Upper lobe of left lung (tissue), 6 donors: ENCODE measurements around the gene COBLL1. TPM values are rescaled to one million over a fixed set of nuclear protein-coding genes. Genes with fewer than 3 reads are reported as not detected.

ENCODE experiments used
- ATAC-seq, 2 donors: fragments of 200-7000 bp; cut with Tn5 transposase; one replicate each; pipeline ENCODE4 v1.9.1; 2022; ENCODE audit warnings: mild to moderate bottlenecking in 2 of 2, moderate library complexity in 2 of 2; ENCODE audit not compliant: low FRiP score in 2 of 2
- DNase-seq, 2 donors: peaks; one replicate each; pipeline ENCODE4 v3.0.0-alpha.2; 2019 to 2020
- H3K27ac ChIP-seq, 4 donors: fragments of 200-600 bp; sonication (generic); one replicate each; pipeline ENCODE4 v1.5.1; 2016 to 2019
- H3K27me3 ChIP-seq, 4 donors: fragments of 200-600 bp; sonication (generic); one replicate each; pipeline ENCODE4 v1.5.1; 2017 to 2019
- H3K36me3 ChIP-seq, 4 donors: fragments of 200-600 bp; sonication (generic); one replicate each; pipeline ENCODE4 v1.5.1; 2016 to 2019
- H3K4me1 ChIP-seq, 4 donors: fragments of 200-600 bp; sonication (generic); one replicate each; pipeline ENCODE4 v1.5.1; 2018 to 2019
- H3K4me3 ChIP-seq, 4 donors: fragments of 200-600 bp; sonication (generic); one replicate each; pipeline ENCODE4 v1.5.1; 2017 to 2019; ENCODE audit warnings: mild to moderate bottlenecking in 2 of 4, moderate library complexity in 1 of 4
- H3K9me3 ChIP-seq, 4 donors: fragments of 200-600 bp; sonication (generic); one replicate each; pipeline ENCODE4 v1.5.1; 2018 to 2019
- EP300 ChIP-seq, 4 donors: sonication (generic); formaldehyde crosslinking; IDR thresholded peaks; one replicate each; pipeline ENCODE4 v1.5.1; 2017; ENCODE audit warnings: antibody characterized with exemption in 4 of 4, control low read depth in 2 of 4
- POLR2A ChIP-seq, 4 donors: fragments of 450-650 bp; IDR thresholded peaks; one replicate each; pipeline ENCODE4 v1.5.1; 2016 to 2017; ENCODE audit warnings: antibody characterized with exemption in 4 of 4, mild to moderate bottlenecking in 2 of 4
- POLR2AphosphoS5 ChIP-seq, 2 donors: sonication (generic); formaldehyde crosslinking; IDR thresholded peaks; one replicate each; pipeline ENCODE4 v1.5.1; 2017; ENCODE audit warnings: antibody characterized with exemption in 2 of 2
- WGBS, 2 donors: methylation state at CpG; one replicate each; pipeline ENCODE4 v1.1.5; 2017 to 2018; 5-methylcytosine and 5-hydroxymethylcytosine counted together
- total RNA-seq, 6 donors: library from RNA; depleted of rRNA in 4 of 6; stranded (reverse); fragments of >200 nt in 4 of 6; gene quantifications; one replicate each; pipeline versions ENCODE4 v1.1.0 to v1.2.1, GENCODE V29; 2016 to 2021
- TF ChIP-seq, protein P1 (sequence below), 6 experiments: fragments of 450-650 bp in 4 of 6; fragments of 200-600 bp in 2 of 6; sonication (generic) in 2 of 6; IDR thresholded peaks; one replicate each; pipeline ENCODE4 v1.5.1; 2016 to 2019; ENCODE audit warnings: antibody characterized with exemption in 6 of 6
- donor health status: DM: no; HTN: no; CAD: no; lungs with moderate emphysema.
- donor health status: DM: no; HTN: yes; CAD: no; lungs with severe emphysema.

Gene COBLL1
- total RNA-seq, 6 donors from 2014 or later = 64.3 to 128 (median 90.1) TPM

DNA sequence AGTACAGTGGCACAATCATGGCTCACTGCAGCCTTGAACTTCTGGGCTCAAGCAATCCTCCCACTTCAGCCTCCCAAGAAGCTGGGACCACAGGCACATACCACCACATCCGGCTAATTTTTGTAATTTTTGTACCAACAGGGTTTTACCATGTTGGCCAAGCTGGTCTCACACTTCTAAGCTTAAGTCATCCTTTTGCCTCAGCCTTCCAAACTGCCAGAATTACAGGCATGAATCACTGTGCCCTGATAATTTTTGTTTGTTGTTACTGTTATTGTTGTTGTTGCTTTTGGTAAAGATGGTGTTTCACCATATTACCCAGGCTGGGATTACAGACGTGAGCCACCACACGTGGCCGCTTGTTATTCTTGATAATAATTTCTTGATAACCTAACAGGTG lies 10.5 kb upstream of the COBLL1 start:
- H3K9me3 ChIP-seq = no peaks in the 10 kb centered on the region
- WGBS, 2 donors = 86 to 94% methylated on average over 4 of the region's 4 CpGs
- no peak overlapping the region for H3K27ac ChIP-seq
- no peaks in the 10 kb centered on the region for H3K36me3 ChIP-seq
- ATAC-seq (no peak), DNase-seq (no peak)
- no peak overlapping the region for H3K4me3 ChIP-seq
- TF ChIP-seq POLR2AphosphoS5 (IDR thresholded peaks at IDR 0.05) (no peak), EP300 (IDR thresholded peaks at IDR 0.05) (no peak), POLR2A (IDR thresholded peaks at IDR 0.05) (no peak)
- TF ChIP-seq, protein P1, sequence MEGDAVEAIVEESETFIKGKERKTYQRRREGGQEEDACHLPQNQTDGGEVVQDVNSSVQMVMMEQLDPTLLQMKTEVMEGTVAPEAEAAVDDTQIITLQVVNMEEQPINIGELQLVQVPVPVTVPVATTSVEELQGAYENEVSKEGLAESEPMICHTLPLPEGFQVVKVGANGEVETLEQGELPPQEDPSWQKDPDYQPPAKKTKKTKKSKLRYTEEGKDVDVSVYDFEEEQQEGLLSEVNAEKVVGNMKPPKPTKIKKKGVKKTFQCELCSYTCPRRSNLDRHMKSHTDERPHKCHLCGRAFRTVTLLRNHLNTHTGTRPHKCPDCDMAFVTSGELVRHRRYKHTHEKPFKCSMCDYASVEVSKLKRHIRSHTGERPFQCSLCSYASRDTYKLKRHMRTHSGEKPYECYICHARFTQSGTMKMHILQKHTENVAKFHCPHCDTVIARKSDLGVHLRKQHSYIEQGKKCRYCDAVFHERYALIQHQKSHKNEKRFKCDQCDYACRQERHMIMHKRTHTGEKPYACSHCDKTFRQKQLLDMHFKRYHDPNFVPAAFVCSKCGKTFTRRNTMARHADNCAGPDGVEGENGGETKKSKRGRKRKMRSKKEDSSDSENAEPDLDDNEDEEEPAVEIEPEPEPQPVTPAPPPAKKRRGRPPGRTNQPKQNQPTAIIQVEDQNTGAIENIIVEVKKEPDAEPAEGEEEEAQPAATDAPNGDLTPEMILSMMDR (IDR thresholded peaks at IDR 0.05) = no peak
- peaks cover 0 to 4% (median 0%) of the 10 kb centered on the region in 4 donors for H3K4me1 ChIP-seq
- H3K27me3 ChIP-seq = no peaks in the 10 kb centered on the region

DNA sequence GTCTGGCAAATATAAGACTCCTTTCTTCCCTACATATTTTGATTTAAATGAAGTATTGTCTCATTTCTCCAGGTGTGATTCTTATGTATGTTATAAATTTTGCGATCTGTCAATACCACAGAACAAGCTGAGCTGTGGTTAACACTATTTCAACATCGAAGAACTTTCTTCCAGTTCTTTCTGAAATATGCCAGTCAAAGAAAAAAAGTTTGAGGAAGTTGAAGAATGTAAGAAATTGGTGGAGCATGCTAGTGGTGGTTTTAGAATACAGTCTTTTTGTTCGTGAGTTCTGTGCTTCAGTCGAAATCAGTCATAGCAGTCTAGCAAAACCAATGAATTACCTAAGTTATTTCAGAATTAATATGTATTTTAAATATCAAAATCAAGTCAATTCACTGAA lies 8.6 kb upstream of the COBLL1 start:
- Histone ChIP-seq H3K9me3 (no peaks in the 10 kb centered on the region), H3K4me3 (no peak overlapping the region), H3K27ac (no peak overlapping the region), H3K4me1 (peaks cover 0 to 4% (median 0%) of the 10 kb centered on the region in 4 donors), H3K27me3 (no peaks in the 10 kb centered on the region), H3K36me3 (no peaks in the 10 kb centered on the region)
- no peak for TF ChIP-seq EP300 (IDR thresholded peaks at IDR 0.05)
- no peak for TF ChIP-seq POLR2AphosphoS5 (IDR thresholded peaks at IDR 0.05)
- TF ChIP-seq, protein P1 (IDR thresholded peaks at IDR 0.05) = no peak
- TF ChIP-seq POLR2A (IDR thresholded peaks at IDR 0.05) = no peak
- WGBS, 2 donors = 49 to 65% methylated on average over 4 of the region's 4 CpGs
- no peak for DNase-seq
- no peak for ATAC-seq

DNA sequence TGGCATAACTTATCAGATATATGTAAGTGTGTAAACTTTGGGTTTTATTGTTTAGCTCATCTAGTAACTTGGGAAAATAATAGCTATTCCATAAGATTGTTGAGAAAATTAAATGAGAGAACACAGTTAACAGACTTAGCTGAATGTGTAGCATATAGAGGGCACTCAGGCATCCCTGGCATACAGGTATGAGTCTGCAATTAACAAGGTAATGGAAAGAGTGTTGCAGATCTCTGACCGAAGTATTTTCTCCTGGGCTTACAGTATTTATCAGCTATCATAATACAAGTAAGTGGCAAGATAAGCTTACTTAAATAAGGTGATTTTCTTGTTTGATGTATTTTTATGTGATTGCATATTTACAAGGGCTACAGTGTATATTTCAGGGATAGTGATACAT lies 7.9 kb upstream of the COBLL1 start:
- ATAC-seq (no peak), DNase-seq (no peak)
- WGBS, 2 donors = 63 to 71% methylated on average over 1 of the region's 1 CpG
- Histone ChIP-seq H3K4me3 (no peak overlapping the region), H3K27ac (no peak overlapping the region), H3K9me3 (no peaks in the 10 kb centered on the region), H3K4me1 (peaks cover 0 to 4% (median 0%) of the 10 kb centered on the region in 4 donors), H3K36me3 (no peaks in the 10 kb centered on the region), H3K27me3 (no peaks in the 10 kb centered on the region)
- TF ChIP-seq POLR2AphosphoS5 (IDR thresholded peaks at IDR 0.05) (no peak), EP300 (IDR thresholded peaks at IDR 0.05) (no peak), POLR2A (IDR thresholded peaks at IDR 0.05) (no peak)
- TF ChIP-seq, protein P1 (IDR thresholded peaks at IDR 0.05) = no peak

DNA sequence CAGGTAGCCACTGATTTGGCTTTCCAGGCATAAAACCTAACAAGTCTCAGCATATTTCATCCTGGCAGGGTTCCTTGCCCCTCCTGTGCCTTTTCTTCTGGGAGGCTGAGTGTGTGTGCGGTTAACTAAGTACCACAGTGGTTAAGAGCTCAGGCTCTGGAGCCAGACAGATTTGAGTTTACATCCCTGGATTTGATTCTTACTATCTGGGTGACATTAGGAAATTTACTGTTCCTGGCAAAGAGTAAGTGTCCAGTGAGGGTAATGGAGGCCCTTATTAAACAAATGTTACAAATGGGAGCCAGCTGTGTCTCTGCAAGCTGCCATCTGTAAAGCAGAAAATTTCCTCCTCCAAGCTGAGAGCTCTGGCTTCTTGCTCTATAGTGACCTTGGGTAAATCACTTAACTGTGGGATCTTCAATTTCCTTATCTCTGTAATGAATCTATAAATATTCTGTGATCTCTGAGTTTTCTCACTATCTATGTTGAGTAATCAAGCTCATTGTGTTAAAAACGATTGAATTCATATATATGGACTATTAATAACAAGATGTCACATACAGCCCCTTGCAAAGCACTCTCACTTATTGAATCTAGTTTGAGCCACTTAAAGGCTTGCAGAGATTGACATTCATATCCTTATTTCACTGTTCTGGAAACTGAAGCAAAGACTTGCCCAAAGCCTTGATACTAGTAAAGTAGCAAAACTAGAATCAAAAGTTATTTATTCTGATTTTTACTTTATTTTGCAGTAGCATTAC lies 6.5 kb upstream of the COBLL1 start:
- 63 to 68% methylated on average over 2 of the region's 2 CpGs for WGBS, 2 donors
- ATAC-seq (no peak), DNase-seq (no peak)

More for the DNA sequence above, 6.5 kb upstream of the COBLL1 start:
- Histone ChIP-seq H3K36me3 (no peaks in the 10 kb centered on the region), H3K9me3 (no peaks in the 10 kb centered on the region), H3K4me1 (peaks cover 0 to 11% (median 2%) of the 10 kb centered on the region in 4 donors), H3K27me3 (no peaks in the 10 kb centered on the region), H3K4me3 (no peak overlapping the region), H3K27ac (no peak overlapping the region)
- TF ChIP-seq, protein P1 (IDR thresholded peaks at IDR 0.05) = no peak
- TF ChIP-seq POLR2AphosphoS5 (IDR thresholded peaks at IDR 0.05) (no peak), EP300 (IDR thresholded peaks at IDR 0.05) (no peak), POLR2A (IDR thresholded peaks at IDR 0.05) (no peak)
